GM18951 (cell line): ENCODE measurements around the gene FARP1.

Experiments used
- POLR2A ChIP-seq: IDR thresholded peaks from 4 replicates; pipeline ENCODE4 v1.6.1; 2011; ENCODE audit warnings: mild to moderate bottlenecking; ENCODE audit not compliant: insufficient read length, insufficient read depth; ENCODE audit errors: extremely low read depth
- in situ Hi-C: fragments of 300-500 bp; cut with MboI; formaldehyde crosslinking; loops from one replicate; pipeline ENCODE4 v1.12.0; 2022; ENCODE audit warnings: low sequenced_read_pairs, mixed read lengths, inconsistent platforms; ENCODE audit not compliant: unreplicated experiment

The FARP1 gene

DNA sequence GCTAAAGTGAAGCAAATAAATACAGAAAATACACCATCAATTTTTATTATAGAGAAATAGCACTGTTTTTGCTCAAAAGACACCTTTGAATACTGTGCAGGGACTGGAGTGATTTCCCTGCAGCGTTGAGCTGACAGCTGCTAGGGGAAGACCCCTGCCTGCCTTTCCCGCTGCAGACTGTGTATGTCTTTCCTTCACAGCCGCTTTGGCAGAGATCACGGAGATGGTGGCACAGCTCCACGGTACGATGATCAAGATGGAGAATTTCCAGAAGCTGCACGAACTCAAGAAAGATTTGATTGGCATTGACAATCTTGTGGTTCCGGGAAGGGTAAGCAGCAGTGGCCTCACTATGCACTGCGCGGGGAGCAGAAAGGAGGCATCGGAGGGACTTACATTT, 292.5 kb downstream of the FARP1 start:
- TF ChIP-seq POLR2A = no peak
- in situ Hi-C loops = loop anchor here (25.0 kb wide), 1 partner anchor 402 kb away; no protein-coding TSS in a partner anchor

GRCh38 chr13:98436233-98436910, 293.5 kb downstream of the FARP1 start:
- no peak for TF ChIP-seq POLR2A
- in situ Hi-C loops = loop anchor here (25.0 kb wide), 1 partner anchor 401 kb away; no protein-coding TSS in a partner anchor

GRCh38 chr13:98438246-98439125, 295.6 kb downstream of the FARP1 start:
- in situ Hi-C loops = loop anchor here (25.0 kb wide), 1 partner anchor 399 kb away; no protein-coding TSS in a partner anchor
- TF ChIP-seq POLR2A = no peak

DNA sequence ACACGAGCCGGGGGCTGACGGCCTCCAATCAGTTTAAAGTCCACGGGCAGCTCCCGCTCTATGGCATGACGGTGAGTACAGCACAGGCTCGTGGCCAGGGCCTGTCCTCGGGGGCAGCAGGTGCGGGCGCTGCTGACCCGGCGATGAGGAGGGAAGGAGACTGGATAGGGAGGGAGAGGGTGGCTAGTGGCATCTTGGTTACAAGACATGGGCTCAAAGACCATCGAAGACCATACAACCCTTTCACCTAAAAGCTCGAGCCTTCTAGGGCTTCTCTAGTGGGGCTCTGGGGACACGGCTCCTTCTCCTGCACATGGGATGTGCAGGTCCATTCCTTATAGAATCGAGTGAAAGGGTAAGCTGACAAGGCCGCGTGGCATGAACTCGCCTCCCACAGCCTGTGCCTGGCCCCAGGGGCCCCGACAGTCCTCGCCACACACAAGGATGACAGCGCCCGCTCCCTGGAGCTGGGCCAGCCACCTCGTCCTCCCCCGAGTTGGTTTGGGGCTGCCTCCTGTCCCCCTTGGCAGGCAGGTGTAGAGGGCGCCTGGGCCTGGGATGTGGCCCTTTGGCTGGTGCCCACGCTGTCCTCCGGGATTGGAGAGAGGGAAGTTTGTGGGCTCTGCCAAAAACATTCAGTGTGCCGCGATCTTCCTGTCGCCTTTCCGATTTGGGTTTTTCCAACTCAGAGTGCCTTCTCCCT, 296.4 kb downstream of the FARP1 start:
- no peak for TF ChIP-seq POLR2A
- in situ Hi-C loops = loop anchor here (25.0 kb wide), 1 partner anchor 398 kb away; no protein-coding TSS in a partner anchor

DNA sequence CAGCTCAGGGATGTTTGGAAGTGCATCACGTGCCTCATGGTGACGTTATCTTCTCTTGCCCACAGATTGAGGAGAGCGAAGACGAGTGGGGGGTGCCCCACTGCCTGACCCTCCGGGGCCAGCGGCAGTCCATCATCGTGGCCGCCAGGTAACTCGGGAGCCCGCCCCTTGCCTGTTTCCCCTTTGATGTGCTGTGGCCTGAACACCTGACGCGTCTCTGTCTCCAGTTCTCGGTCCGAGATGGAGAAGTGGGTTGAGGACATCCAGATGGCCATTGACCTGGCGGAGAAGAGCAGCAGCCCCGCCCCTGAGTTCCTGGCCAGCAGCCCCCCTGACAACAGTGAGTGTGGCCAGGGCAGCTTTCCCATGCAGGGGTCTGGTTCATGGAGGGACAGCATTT, 297.0 kb downstream of the FARP1 start:
- in situ Hi-C loops = loop anchor here (5.0 to 25.0 kb wide), 2 partner anchors 217 to 397 kb away; no protein-coding TSS in a partner anchor
- TF ChIP-seq POLR2A = no peak

GRCh38 chr13:98440390-98441055, 297.6 kb downstream of the FARP1 start:
- in situ Hi-C loops = loop anchor here (5.0 to 25.0 kb wide), 2 partner anchors 217 to 397 kb away; no protein-coding TSS in a partner anchor

DNA sequence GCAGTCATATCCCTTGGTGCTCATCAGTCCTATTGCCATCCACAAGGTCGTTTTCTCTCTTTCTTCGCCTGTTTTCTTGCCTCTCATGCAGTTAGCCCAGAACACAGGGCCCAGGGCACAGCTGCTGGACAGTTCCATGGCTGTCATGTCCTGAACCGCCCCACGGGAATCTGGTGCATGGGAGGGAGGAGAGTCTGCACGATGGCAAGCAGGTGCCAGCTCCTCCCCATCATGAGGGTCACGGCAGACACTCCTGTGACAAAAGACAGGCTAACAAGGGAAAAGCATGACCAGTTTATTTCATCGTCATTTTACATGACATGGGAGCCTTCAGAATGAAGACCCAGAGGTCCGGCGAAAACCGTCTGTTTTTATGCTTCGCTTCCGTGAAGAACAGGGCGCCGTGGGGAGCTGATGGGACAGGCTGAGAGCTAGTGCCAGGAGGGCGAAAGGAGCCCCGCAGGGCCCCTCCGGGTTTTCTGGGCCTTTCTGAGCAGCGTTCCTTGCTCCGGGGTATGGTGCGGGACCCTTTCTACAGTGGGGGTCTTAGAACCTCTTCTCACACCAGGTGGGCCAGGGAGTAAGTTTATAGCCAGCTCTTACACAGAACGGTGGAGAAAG, 298.3 kb downstream of the FARP1 start:
- no peak for TF ChIP-seq POLR2A
- in situ Hi-C loops = loop anchor here (5.0 to 25.0 kb wide), 2 partner anchors 216 to 396 kb away; no protein-coding TSS in a partner anchor

More at GRCh38 chr13:98440390-98441055, 297.6 kb downstream of the FARP1 start:
- no peak for TF ChIP-seq POLR2A

DNA sequence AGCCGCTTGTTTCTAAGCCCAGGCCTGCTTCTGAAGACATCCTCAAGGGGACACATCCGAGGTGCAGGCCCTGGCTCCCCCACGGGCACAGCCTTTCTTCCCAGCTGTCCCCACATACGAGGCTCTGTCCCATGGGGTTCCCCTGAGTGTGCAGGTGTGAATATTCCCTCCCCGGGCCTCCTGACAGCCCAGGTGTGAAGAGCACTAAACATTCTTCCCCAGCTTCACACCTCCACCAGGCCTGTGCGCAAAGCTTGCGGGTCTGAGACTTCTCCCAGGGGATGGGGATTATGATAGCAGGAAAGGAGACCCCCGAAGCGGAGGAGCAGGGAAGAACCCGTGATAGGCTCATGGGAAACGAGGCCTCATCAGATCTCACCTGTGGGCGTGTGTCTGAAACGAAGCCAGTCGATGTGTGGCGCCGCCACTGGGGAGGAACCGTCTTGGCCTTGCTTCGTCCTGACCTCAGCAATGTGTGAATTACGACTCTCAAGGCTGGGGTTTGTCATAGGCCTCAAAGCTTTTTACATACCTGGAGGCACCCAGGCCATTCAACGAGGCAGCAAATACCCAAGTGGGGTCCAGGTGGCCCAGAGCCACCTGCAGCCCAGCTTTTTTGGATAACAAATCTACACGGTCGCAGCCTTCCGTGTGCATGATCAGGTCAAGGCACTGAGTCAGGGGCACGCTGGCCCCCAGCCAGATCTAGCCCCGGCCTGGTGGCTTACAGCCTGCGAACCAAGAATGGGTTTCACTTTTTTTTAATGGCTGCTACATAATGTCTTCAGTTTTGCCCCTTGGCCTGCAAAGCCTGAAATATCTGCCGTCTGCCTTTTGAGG, 299.7 kb downstream of the FARP1 start:
- in situ Hi-C loops = loop anchor here (5.0 to 25.0 kb wide), 2 partner anchors 215 to 395 kb away; no protein-coding TSS in a partner anchor
- no peak for TF ChIP-seq POLR2A

- in situ Hi-C loops = loop anchor here (5.0 to 25.0 kb wide), 2 partner anchors 214 to 394 kb away; no protein-coding TSS in a partner anchor
- TF ChIP-seq POLR2A = no peak
These were observed 300.4 kb downstream of the FARP1 start for GRCh38 chr13:98443329-98443728.

GRCh38 chr13:98443800-98444325, 301.0 kb downstream of the FARP1 start:
- in situ Hi-C loops = loop anchor here (5.0 to 25.0 kb wide), 2 partner anchors 213 to 393 kb away; no protein-coding TSS in a partner anchor
- no peak for TF ChIP-seq POLR2A

GRCh38 chr13:98444381-98444780, 301.5 kb downstream of the FARP1 start:
- in situ Hi-C loops = loop anchor here (5.0 to 25.0 kb wide), 2 partner anchors 213 to 393 kb away; no protein-coding TSS in a partner anchor
- no peak for TF ChIP-seq POLR2A
